ENCODE data around the gene ABHD16B.

ABHD16B gene

DNA sequence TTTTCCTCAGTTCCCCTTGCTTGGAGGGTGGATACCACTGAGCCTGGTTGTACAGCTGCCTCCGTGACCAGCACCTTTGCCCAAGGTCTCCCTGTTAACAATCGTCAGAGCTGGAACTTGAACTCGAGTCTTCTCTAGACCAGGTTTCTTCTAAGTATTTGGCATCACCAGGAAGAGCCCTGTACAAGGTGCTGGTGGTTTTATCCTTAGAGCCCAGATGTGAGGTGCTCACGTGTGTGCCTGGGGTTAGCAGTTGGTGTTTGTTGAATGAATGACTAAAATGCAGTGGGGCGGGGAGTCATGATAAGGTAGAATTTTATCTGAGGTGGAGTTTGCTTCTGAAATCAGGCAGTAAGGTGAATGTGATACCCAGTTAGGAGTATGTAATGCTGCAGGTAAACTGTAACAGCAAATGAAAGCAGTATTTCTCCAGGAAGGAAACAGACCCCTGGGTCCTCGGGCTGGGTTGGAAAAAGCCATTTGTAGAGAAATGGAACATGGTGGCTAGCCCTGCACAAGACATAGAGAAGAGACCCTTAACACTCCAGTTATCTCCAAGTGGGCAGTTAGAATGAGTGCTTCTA, 36.8 kb downstream of the ABHD16B start:
- no peak for DNase-seq

DNA sequence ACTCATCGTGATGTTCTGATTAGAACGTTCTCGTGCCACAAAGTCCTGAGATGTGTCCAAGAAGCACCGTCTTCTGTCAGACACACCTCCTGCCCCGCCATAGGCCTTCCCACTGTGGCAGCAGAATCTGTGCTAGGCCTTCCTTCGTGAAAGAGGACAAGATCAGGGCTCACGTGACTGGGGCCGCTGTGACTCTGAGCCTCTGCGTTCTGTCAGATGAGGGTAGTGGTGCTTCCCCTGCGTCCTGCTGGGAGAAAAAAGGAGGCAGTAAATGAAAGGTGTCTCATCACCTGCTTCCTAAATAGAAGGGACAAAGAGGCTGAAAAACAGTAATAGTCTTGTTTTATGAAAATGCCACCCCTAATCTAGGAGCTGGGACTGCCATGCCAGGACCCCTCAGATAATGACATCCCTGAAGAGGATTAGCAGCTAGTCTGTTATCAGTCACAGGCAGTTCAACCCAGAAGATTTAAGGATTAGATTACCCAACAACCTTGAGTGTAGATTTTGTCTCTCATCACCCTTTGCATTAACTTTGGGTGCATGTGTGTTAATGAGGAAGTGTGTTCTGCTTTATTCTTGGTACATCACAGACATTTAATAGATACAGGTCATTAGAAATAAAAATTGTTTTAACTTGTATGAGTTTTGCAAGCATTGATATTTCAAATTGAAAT, 37.7 kb downstream of the ABHD16B start:
- DNase-seq = peak in 1 of 2 experiments; percentile 29

DNA sequence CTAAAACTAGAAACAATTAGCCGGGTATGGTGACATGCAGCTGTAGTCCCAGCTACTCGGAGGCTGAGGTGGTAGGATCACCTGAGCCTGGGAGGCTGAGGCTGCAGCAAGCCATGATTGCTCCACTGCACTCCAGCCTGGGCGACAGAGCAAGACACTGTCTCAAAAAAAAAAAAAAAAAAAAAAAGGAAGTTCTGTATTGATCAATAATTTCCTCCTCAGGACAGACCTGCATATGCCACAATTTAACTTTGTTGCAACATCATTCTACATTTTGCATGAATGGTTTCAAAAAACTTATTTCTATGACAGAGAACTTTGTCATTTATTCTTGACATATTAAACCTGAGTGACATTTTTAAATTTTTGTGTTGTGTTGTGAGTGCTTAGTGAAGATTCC, 39.1 kb downstream of the ABHD16B start:
- no peak for DNase-seq

DNA sequence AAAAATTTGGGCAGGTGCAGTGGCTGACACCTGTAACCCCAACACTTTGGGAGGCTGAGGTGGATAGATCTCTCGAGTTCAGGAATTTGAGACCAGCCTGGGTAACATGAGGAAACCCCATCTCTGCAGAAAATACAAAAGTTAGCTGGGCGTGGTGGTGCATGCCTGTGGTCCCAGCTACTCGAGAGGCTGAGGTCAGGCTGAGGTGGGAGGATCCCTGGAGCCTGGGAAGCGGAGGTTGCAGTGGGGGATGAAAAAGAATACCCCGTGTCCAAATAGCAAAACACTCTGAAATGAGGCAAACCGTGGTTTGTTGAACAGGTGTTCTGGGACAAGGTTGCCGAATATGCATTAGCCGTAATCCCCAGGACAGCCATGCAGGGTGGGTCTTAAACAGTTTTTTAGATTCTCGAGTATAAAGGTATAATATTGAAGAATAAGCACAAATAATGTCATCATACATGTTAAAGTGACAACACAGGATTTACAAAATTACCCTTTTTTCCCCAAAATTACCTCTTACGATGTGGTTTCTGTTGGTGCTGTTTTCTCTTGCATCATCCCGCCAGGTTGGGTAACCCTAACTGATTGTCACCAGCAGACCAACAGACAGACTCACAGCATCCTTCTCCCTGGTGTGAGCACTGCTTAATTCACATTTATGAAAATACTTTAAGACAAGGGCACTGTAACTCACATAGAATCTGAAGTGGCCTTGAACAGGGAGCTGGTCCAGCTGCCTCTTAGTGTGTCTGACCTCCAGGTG, 42.7 kb downstream of the ABHD16B start:
- DNase-seq = no peak

DNA sequence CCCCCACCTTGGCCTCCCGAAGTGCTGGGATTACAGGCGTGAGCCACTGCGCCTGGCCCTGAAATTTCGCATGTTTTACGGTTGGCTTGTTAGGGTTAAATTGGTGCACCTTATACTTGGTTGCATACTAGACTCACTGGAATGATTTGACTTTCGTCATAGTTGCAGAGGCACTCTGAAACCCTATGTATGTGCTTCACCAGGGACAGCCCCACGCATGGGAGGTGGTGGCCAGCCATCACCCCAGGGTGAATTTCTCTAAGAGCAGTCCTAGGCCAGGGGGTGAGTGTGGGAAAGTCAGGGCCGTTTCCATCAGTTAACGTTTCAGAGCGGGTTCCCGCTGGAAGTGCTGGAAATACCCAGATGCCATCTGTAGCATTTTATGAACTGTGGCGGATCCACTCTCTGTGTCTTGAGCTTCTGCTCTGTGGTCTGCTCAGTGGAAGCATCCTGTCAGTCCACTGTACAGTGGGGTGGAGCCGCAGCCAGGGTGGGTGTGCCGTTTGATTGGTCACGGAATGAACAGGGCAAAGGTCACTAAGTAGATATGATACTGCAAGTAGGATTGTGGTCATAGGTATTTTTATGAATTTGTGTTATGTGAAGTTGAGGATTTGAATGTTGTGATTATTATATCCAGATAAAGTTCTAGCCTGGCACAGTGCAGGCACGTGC, 46.8 kb downstream of the ABHD16B start:
- DNase-seq = no peak

DNA sequence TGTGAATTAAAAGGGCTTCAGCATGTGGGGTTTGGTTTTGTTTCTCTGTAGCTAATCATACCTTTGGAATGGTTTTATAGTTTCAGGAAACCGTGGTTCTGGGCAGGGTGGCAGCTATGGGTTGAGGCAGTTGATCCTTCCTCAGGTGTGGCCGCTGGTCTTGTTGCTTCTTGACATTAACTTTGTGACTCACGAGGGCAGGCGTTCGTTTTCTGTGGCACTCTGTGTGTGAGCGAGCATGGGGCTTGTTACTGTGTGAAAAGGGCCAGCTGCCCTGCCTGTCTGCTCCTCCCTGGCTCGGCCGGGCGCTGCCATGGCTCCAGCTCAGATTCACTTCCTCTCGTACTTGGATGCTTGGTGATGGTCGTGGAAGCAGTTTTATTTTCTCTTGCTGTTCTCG, 49.9 kb downstream of the ABHD16B start:
- DNase-seq = no peak

Data from activated CD4-positive, alpha-beta T cell treated with anti-CD3 and anti-CD28 coated beads, Interleukin-2, amount 50 U/mL, for 48 hours (primary cell).